Stimulated activated effector memory CD8-positive, alpha-beta T cell treated with anti-CD3 and anti-CD28 coated beads, Interleukin-12 subunit alpha, Interleukin-12 subunit beta, amount 100 ng/mL, for 72 hours (primary cell): ENCODE measurements around the gene EFTUD2.
"Not testable (repeated sequence)": the region's sequence is repeated elsewhere in the genome, so short reads cannot be mapped to it uniquely, and the experiment has no call there.

Experiments
- ATAC-seq: fragments of 150-1000 bp; cut with Tn5 transposase; 2 replicates; pipeline ENCODE4 v1.10.0; 2021
- DNase-seq, 2 donors: peaks; one replicate each; pipeline ENCODE4 v3.0.0; 2021 to 2022; ENCODE audit warnings: low spot score in 2 of 2
- H3K27ac Mint-ChIP-seq: one replicate; pipeline ENCODE4 v1.8.0; 2022; ENCODE audit warnings: mild to moderate bottlenecking, mixed read lengths
- H3K36me3 Mint-ChIP-seq: one replicate; pipeline ENCODE4 v1.8.0; 2022; ENCODE audit warnings: mild to moderate bottlenecking, mixed read lengths
- H3K4me1 Mint-ChIP-seq: one replicate; pipeline ENCODE4 v1.8.0; 2022; ENCODE audit warnings: mixed read lengths
- H3K4me3 Mint-ChIP-seq: one replicate; pipeline ENCODE4 v1.8.0; 2022; ENCODE audit warnings: mild to moderate bottlenecking, mixed read lengths
- H3K9me3 Mint-ChIP-seq: one replicate; pipeline ENCODE4 v1.8.0; 2022; ENCODE audit warnings: mixed read lengths

Gene EFTUD2

DNA sequence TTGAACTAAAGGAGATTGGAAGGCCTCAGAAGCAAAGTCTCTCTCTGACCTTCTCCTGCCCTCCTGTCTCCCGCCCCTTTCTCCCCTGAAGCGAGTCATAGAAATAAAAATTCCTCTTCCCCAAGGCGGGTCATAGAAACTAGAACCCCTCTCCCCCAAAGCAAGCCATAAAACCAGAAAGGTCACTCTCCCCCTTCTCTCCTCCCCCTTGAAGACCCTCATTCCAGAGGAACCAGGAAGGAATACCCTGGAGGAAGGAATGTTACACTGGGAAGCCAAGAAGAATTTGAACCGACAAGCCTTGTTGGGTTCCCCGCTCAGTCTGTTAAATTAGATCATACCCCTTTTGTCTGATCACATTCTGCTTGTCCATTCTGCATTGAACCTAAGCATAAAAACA lies 66.4 kb downstream of the EFTUD2 start:
- H3K4me3 Mint-ChIP-seq: no peak overlapping the region
- H3K9me3 Mint-ChIP-seq: no peaks in the 10 kb centered on the region
- no peak overlapping the region for H3K27ac Mint-ChIP-seq
- ATAC-seq (no peak), DNase-seq (no peak)
- H3K4me1 Mint-ChIP-seq: peaks cover 9% of the 10 kb centered on the region
- H3K36me3 Mint-ChIP-seq: peaks cover 6% of the 10 kb centered on the region

- no peak for DNase-seq
- no peak overlapping the region for H3K4me3 Mint-ChIP-seq
- peaks cover 9% of the 10 kb centered on the region for H3K4me1 Mint-ChIP-seq
- ATAC-seq: no peak
- no peak overlapping the region for H3K27ac Mint-ChIP-seq
- peaks cover 6% of the 10 kb centered on the region for H3K36me3 Mint-ChIP-seq
- H3K9me3 Mint-ChIP-seq: no peaks in the 10 kb centered on the region
These were observed 67.9 kb downstream of the EFTUD2 start for GRCh38 chr17:44831371-44831770.

DNA sequence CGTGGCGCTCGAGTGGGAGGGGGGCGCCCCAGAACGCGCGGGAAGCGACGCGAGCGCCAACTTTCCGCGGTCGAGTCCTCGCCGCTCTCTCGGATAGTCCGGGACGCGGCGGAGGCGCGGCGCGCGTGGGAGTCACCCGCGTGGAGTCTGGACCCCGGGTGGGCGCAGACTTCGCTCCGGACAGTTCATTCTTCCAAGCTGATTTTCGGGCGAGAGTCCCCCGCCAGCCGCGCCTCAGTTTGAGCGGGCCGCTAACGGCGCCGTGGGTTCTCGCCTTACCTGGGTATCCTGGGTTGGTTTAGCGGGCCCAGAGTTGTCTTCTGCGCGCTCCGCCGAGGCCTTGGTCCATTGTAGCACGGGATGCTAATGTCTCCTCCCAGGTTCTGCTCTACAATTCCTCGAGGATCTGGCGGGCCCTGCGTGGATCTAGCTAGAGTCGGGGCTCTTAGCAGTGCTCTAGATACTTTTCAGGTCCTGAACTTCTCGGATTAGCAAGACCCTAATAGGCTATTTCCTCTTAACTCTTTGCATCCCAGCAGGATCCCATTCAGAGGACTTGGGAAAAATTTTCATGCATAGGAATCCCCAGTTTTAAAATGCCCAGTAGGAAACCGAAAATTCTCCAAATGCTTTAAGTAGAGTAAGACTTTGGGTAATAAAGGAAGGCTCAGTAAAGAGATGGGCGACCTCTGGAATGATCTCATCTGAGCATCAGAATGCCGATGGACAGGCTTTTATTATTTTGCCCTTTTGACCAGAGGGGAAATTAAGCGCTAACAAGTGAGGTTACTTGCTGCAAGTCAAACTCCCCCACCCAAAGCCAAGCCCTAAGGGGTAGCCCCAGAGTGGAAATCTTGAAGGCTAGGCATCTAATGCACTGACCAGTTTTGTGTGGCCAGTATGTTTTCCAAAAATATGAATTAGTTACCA lies 68.6 kb downstream of the EFTUD2 start:
- peak; percentile 55 for ATAC-seq

GRCh38 chr17:44829523-44830358 lies 69.5 kb downstream of the EFTUD2 start, which contains the start of gene GJC1:
Gene GJC1, minus strand, starts transcription at chr17:44830287. Its CDS starts 24,470 bp downstream, at chr17:44805817.
- peak; percentile 10 to 62 for DNase-seq
- peaks cover 9% of the 10 kb centered on the region for H3K4me1 Mint-ChIP-seq
- H3K27ac Mint-ChIP-seq: peak within 1 kb of the TSS; percentile 26
- peaks cover 6% of the 10 kb centered on the region for H3K36me3 Mint-ChIP-seq
- peak within 1 kb of the TSS; percentile 84 for H3K4me3 Mint-ChIP-seq
- no peaks in the 10 kb centered on the region for H3K9me3 Mint-ChIP-seq
- ATAC-seq: peak; percentile 72

More for the DNA sequence above, 68.6 kb downstream of the EFTUD2 start:
- Mint-ChIP-seq H3K4me3 (peak overlapping the region; percentile 84), H3K9me3 (no peaks in the 10 kb centered on the region), H3K4me1 (peaks cover 9% of the 10 kb centered on the region), H3K36me3 (peaks cover 6% of the 10 kb centered on the region), H3K27ac (no peak overlapping the region)
- DNase-seq: peak; percentile 3 to 53

- peak overlapping the region; percentile 26 for H3K27ac Mint-ChIP-seq
- H3K4me3 Mint-ChIP-seq: peak overlapping the region; percentile 84
- H3K36me3 Mint-ChIP-seq: peaks cover 6% of the 10 kb centered on the region
- DNase-seq (peak in 1 of 2 donors; percentile 51), ATAC-seq (no peak)
- H3K9me3 Mint-ChIP-seq: no peaks in the 10 kb centered on the region
- peaks cover 9% of the 10 kb centered on the region for H3K4me1 Mint-ChIP-seq
These were observed 70.2 kb downstream of the EFTUD2 start for GRCh38 chr17:44828919-44829522.

DNA sequence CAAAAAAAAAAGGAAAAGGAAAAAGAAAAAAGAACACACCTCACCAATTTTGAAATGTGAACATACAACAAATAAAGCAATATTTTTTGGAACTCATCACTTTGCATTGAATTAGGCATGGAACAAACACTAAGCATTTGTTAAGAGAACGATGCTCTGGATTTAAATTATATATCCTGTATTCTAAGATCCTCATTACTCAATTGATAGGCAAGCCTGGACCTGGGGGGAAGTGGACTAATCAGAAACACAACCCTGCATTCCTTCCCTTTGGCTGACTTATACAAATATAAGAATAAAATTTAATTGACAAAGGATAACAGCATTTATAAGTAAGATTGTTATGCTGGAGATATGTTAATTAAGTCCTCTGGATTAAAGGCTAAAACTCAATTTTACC lies 71.4 kb downstream of the EFTUD2 start:
- Mint-ChIP-seq H3K4me3 (no peak overlapping the region), H3K27ac (no peak overlapping the region), H3K9me3 (no peaks in the 10 kb centered on the region), H3K36me3 (peaks cover 6% of the 10 kb centered on the region), H3K4me1 (peaks cover 9% of the 10 kb centered on the region)
- DNase-seq: no peak
- ATAC-seq: no peak

DNA sequence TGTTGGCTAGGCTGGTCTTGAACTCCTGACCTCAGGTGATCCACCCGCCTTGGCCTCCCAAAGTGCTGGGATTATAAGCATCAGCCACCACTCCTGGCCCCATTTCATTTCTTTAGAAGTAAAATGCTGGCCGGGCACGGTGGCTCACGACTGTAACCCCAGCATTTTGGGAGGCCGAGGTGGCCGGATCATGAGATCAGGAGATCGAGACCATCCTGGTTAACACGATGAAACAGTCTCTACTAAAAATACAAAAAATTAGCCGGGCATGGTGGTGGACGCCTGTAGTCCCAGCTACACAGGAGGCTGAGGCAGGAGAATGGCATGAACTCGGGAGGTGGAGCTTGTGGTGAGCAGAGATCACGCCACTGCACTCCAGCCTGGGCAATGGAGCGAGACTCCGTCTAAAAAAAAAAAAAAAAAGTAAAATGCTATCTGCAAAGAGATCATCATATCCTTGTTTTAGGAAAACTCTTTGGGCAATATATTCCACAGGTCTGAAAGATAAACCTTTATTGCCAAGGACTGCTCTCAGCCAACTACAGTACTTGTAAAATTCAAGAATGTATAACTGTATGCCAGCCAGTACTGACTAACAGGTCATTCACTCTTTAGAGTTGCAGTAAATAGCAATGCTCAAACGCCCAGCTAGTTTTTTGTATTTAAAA lies 73.0 kb downstream of the EFTUD2 start:
- Mint-ChIP-seq H3K4me1 (peaks cover 9% of the 10 kb centered on the region), H3K4me3 (no peak overlapping the region), H3K27ac (no peak overlapping the region), H3K9me3 (no peaks in the 10 kb centered on the region), H3K36me3 (peaks cover 6% of the 10 kb centered on the region)
- no peak for DNase-seq
- ATAC-seq: no peak

- not testable (repeated sequence) for H3K9me3 Mint-ChIP-seq, H3K27ac Mint-ChIP-seq, H3K4me1 Mint-ChIP-seq, DNase-seq, H3K36me3 Mint-ChIP-seq, H3K4me3 Mint-ChIP-seq, ATAC-seq
These were observed 74.0 kb downstream of the EFTUD2 start for GRCh38 chr17:44825236-44825635.

DNA sequence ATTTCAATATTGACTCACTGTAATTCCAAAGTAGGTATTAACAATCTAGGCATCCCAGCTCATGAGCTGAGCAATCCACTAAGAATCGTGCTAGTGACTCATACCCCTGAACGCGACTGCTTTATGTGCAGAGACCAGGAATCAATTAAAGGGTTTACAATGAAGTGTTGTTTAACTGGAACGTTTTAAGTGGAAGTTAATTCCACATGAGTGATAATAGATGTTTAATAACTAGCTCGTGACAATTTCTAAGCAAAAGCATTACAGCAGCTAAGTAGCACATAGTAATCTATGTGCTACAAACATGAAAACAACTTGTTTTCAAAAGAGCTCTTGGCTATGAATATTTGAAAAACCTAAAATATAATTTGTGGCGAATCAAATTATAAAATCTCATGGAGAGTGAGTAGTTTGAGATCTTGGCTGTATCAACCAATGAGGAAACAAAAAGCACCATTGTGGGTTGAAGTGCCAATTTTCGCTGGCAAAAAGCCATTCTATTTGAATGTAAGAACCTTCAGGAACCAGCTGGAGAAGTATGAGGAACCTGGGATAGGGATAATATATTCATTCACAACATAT lies 78.5 kb downstream of the EFTUD2 start:
- Mint-ChIP-seq H3K4me3 (no peak overlapping the region), H3K27ac (no peak overlapping the region), H3K9me3 (no peaks in the 10 kb centered on the region), H3K36me3 (no peaks in the 10 kb centered on the region), H3K4me1 (no peaks in the 10 kb centered on the region)
- ATAC-seq: no peak
- no peak for DNase-seq

DNA sequence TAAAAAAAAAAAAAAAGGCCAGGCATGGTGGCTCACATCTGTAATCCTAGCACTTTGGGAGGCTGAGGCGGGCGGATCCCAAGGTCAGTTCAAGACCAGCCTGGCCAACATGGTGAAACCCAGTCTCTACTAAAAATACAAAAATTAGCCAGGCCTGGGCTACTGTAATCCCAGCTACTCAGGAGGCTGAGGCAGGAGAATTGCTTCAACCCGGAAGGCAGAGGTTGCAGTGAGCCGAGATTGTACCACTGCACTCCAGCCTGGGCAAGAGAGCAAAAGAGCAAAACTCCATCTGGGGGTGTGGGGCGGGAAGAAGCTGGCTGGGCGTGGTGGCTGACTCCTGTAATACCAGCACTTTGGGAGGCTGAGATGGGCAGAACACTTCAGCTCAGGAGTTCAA lies 80.7 kb downstream of the EFTUD2 start:
- not testable (repeated sequence) for H3K9me3 Mint-ChIP-seq, H3K27ac Mint-ChIP-seq, H3K4me3 Mint-ChIP-seq, ATAC-seq, H3K36me3 Mint-ChIP-seq, DNase-seq, H3K4me1 Mint-ChIP-seq

- Mint-ChIP-seq H3K4me1 (no peaks in the 10 kb centered on the region), H3K27ac (no peak overlapping the region), H3K4me3 (no peak overlapping the region), H3K36me3 (no peaks in the 10 kb centered on the region), H3K9me3 (no peaks in the 10 kb centered on the region)
- DNase-seq (no peak), ATAC-seq (no peak)
These were observed 87.0 kb downstream of the EFTUD2 start for GRCh38 chr17:44812263-44812662.

- not testable (repeated sequence) for H3K9me3 Mint-ChIP-seq, H3K36me3 Mint-ChIP-seq, H3K4me1 Mint-ChIP-seq, H3K27ac Mint-ChIP-seq, H3K4me3 Mint-ChIP-seq, DNase-seq, ATAC-seq
These were observed 90.4 kb downstream of the EFTUD2 start for GRCh38 chr17:44808656-44809388.

DNA sequence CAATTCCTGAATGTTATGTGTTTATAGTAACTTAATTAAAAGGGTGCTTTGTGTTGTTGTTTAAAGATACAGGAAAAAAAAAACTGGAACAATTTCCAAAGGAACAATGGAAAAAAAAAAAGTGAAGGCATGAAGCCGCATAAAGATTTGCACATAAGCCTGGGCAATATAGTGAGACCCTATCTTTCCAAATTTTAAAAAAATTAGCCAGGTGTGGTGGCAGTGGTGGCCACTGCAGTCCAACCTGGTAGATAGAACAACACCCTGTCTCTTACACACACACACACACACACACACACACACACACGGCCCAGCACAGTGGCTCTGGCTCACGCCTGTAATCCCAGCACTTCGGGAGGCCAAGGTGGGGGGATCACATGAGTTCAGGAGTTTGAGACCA lies 91.1 kb downstream of the EFTUD2 start:
- ATAC-seq: no peak
- no peak overlapping the region for H3K27ac Mint-ChIP-seq
- H3K4me3 Mint-ChIP-seq: no peak overlapping the region
- no peak for DNase-seq
- H3K4me1 Mint-ChIP-seq: no peaks in the 10 kb centered on the region
- H3K9me3 Mint-ChIP-seq: no peaks in the 10 kb centered on the region
- no peaks in the 10 kb centered on the region for H3K36me3 Mint-ChIP-seq

DNA sequence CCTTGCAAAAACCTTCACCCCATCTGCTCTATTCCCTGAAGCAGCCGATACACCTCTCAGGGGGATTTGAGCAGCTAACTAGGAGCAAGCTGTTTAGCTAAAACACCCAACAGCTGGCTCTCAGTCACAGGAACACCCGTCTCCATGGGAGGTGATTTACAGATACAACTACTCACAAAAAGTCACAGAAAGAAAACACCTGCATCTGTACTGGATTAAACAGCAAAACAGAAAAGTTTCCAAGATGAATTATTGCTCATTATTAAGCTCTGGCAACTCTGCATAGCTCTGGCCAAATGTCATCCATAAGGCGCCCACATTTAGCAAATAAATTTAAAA lies 91.5 kb downstream of the EFTUD2 start:
- no peaks in the 10 kb centered on the region for H3K36me3 Mint-ChIP-seq
- H3K4me1 Mint-ChIP-seq: no peaks in the 10 kb centered on the region
- H3K9me3 Mint-ChIP-seq: no peaks in the 10 kb centered on the region
- DNase-seq: no peak
- H3K27ac Mint-ChIP-seq: no peak overlapping the region
- H3K4me3 Mint-ChIP-seq: no peak overlapping the region
- ATAC-seq: no peak
